Measurements from ENCODE around the gene STMP1.

The STMP1 gene

DNA sequence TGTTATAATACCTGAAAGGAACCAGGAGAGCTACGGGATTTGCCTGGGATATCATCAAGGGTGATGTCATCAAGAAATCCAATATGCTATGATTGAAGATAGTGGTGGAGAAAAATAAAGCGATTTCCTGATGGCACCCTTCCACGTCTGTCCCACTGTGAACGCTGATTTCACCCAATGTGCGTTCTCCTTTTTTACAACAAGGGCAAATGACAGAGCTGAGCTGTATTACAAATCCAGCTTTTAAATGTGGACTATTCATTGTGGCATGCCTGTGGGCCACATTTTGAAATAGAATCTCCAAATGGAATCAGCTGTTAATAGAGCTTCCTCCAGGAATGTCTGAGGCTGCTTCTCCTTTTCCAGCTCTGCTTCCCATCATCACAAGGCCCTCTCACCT is 42.4 kb downstream of the STMP1 start:
- Mint-ChIP-seq H3K27ac (no peak overlapping the region), H3K9me3 (ENCODE audit: low read depth) (no peaks in the 10 kb centered on the region), H3K4me3 (no peak overlapping the region), H3K36me3 (peaks cover 4% of the 10 kb centered on the region), H3K4me1 (ENCODE audit: low read depth) (no peaks in the 10 kb centered on the region), H3K27me3 (no peaks in the 10 kb centered on the region)

- Mint-ChIP-seq H3K27ac (no peak overlapping the region), H3K9me3 (ENCODE audit: low read depth) (no peaks in the 10 kb centered on the region), H3K4me3 (no peak overlapping the region)
Measured at GRCh38 chr7:135706038-135706742, 43.9 kb downstream of the STMP1 start.

GRCh38 chr7:135706858-135707569 is 44.7 kb downstream of the STMP1 start:
- no peaks in the 10 kb centered on the region for H3K27me3 Mint-ChIP-seq
- no peaks in the 10 kb centered on the region for H3K9me3 Mint-ChIP-seq (ENCODE audit: low read depth)
- no peak overlapping the region for H3K4me3 Mint-ChIP-seq
- H3K4me1 Mint-ChIP-seq (ENCODE audit: low read depth) = no peaks in the 10 kb centered on the region
- H3K27ac Mint-ChIP-seq = no peak overlapping the region
- H3K36me3 Mint-ChIP-seq = no peaks in the 10 kb centered on the region

More at GRCh38 chr7:135706038-135706742, 43.9 kb downstream of the STMP1 start:
- Mint-ChIP-seq H3K27me3 (no peaks in the 10 kb centered on the region), H3K36me3 (no peaks in the 10 kb centered on the region), H3K4me1 (ENCODE audit: low read depth) (no peaks in the 10 kb centered on the region)

DNA sequence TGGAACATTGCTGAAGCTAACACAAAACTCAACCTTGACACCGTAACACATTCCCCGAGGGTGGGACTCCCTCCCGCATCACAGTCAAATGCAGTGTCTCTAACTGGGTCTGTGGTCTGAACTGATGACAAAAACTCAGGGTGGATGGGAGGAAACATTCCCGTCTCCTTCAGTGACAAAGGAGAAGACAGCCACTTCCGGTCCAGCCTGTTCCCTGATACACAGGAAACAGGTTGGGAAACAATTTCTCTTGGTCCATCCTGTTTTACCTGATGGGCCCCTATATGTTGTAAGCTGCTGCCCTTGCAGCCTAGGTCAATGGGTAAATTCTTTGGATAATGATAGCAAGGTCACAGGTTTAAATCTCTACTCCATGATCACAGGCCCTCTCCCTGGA is 45.3 kb downstream of the STMP1 start:
- no peak overlapping the region for H3K4me3 Mint-ChIP-seq
- no peaks in the 10 kb centered on the region for H3K9me3 Mint-ChIP-seq (ENCODE audit: low read depth)
- no peaks in the 10 kb centered on the region for H3K36me3 Mint-ChIP-seq
- H3K27me3 Mint-ChIP-seq = no peaks in the 10 kb centered on the region
- H3K27ac Mint-ChIP-seq = no peak overlapping the region
- H3K4me1 Mint-ChIP-seq (ENCODE audit: low read depth) = no peaks in the 10 kb centered on the region

DNA sequence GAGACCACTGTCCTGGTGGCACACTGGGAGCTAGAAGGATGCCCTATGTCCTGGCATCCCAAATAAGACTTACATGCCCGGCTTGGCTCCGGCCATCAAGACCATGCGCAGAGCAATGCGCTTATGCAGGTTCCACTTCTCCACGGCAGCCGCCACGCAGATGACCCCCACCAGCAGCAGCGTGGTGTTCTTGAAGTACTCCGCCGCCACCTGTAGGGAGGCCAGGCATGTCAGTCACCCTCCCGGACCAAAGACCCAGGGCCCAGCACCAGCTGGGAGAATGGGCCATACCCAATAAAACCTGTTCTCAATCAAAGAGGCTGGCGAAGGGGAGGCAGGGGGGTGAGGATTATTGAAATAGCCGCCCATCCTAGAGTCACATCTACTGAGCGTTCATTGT is 45.7 kb downstream of the STMP1 start:
- H3K27ac Mint-ChIP-seq = no peak overlapping the region
- no peak overlapping the region for H3K4me3 Mint-ChIP-seq
- no peaks in the 10 kb centered on the region for H3K36me3 Mint-ChIP-seq

DNA sequence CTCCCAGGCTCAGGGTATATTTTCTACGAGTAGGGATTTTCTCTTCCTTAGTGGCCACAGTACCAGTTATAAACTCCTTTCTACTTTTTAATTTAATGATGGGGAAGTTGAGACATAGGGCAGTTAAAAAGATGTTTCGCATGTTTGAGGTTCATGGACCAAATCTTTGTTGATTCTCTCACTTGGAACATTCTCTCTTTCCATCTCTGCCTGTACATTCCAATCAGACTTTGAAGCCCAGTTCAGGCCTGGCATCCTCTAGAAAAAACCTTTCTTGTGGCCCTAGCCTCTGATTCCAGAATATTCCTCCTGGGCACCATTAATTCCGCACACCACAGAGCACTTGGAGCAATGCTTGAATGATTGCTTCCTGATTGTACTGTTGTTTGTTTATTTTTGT is 47.2 kb downstream of the STMP1 start:
- Mint-ChIP-seq H3K4me3 (no peak overlapping the region), H3K9me3 (ENCODE audit: low read depth) (no peaks in the 10 kb centered on the region), H3K4me1 (ENCODE audit: low read depth) (no peaks in the 10 kb centered on the region), H3K27me3 (no peaks in the 10 kb centered on the region), H3K27ac (no peak overlapping the region), H3K36me3 (no peaks in the 10 kb centered on the region)

More for the DNA sequence above, 45.7 kb downstream of the STMP1 start:
- H3K4me1 Mint-ChIP-seq (ENCODE audit: low read depth) = no peaks in the 10 kb centered on the region
- no peaks in the 10 kb centered on the region for H3K9me3 Mint-ChIP-seq (ENCODE audit: low read depth)
- no peaks in the 10 kb centered on the region for H3K27me3 Mint-ChIP-seq

GRCh38 chr7:135710417-135711138 is 48.3 kb downstream of the STMP1 start:
- no peaks in the 10 kb centered on the region for H3K4me1 Mint-ChIP-seq (ENCODE audit: low read depth)
- no peaks in the 10 kb centered on the region for H3K9me3 Mint-ChIP-seq (ENCODE audit: low read depth)
- no peaks in the 10 kb centered on the region for H3K36me3 Mint-ChIP-seq
- no peak overlapping the region for H3K27ac Mint-ChIP-seq
- H3K4me3 Mint-ChIP-seq = no peak overlapping the region
- no peaks in the 10 kb centered on the region for H3K27me3 Mint-ChIP-seq

- Mint-ChIP-seq H3K4me3 (no peak overlapping the region), H3K4me1 (ENCODE audit: low read depth) (no peaks in the 10 kb centered on the region), H3K9me3 (ENCODE audit: low read depth) (no peaks in the 10 kb centered on the region), H3K27ac (no peak overlapping the region), H3K27me3 (no peaks in the 10 kb centered on the region), H3K36me3 (no peaks in the 10 kb centered on the region)
Measured at GRCh38 chr7:135711139-135711469, 48.8 kb downstream of the STMP1 start.

GRCh38 chr7:135712182-135712782 is 50.0 kb downstream of the STMP1 start:
- Mint-ChIP-seq H3K36me3 (no peaks in the 10 kb centered on the region), H3K27ac (no peak overlapping the region), H3K4me1 (ENCODE audit: low read depth) (no peaks in the 10 kb centered on the region), H3K9me3 (ENCODE audit: low read depth) (no peaks in the 10 kb centered on the region), H3K4me3 (no peak overlapping the region), H3K27me3 (no peaks in the 10 kb centered on the region)

DNA sequence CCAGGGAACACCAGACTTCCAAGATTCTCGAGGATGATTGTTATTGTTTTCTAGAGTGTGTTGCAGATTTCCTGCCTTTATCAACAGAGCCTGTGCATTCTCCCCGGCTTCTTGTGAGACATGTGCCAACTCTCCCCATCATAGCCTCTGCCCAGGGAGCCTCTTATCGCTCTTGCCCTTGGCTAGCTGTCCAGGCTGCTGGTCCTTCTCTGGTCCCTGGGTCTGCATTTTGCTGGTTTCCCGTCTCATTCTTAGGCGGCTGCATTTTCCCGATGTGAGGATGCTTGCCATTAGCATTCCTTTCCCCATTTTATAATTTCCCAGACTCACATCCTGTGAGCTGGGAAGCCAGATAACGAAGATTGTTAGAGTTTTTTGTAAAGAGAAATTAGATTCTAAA is 50.5 kb downstream of the STMP1 start:
- Mint-ChIP-seq H3K9me3 (ENCODE audit: low read depth) (no peaks in the 10 kb centered on the region), H3K27me3 (peaks cover under 1% of the 10 kb centered on the region), H3K4me3 (no peak overlapping the region), H3K4me1 (ENCODE audit: low read depth) (no peaks in the 10 kb centered on the region), H3K27ac (no peak overlapping the region), H3K36me3 (no peaks in the 10 kb centered on the region)

DNA sequence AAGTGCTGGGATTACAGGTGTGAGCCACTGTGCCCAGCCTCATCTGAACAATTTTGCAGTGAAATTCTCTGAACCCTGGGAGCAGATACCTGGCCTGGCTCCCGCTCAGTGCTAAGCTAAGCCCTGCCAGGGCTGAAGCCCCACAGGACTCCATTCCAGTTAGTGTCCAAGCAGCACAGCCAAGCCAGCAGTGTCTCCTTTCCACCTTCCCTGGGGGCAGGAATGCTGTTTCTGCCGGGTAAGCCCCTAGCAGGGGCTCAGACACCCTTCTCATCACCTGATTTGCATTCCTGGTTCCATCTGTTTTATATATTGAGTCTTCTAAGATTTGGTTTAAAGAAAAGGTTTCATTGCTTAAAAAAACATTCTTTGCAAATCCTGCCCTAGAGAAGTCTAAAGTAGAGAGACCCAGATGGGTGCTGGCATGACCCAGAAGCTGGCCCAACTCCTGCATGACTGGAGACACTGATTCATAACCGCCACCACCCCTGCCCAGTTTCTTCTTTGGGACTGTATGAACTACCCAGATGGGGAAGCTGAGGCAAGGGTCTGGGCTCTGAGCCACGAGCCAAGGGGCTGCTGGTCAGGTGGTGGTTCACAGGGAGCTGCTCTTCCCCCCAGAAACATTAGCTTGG is 51.6 kb downstream of the STMP1 start:
- no peaks in the 10 kb centered on the region for H3K9me3 Mint-ChIP-seq (ENCODE audit: low read depth)
- H3K27ac Mint-ChIP-seq = no peak overlapping the region
- no peaks in the 10 kb centered on the region for H3K4me1 Mint-ChIP-seq (ENCODE audit: low read depth)
- no peak overlapping the region for H3K4me3 Mint-ChIP-seq
- peaks cover 7% of the 10 kb centered on the region for H3K27me3 Mint-ChIP-seq
- no peaks in the 10 kb centered on the region for H3K36me3 Mint-ChIP-seq

- H3K4me1 Mint-ChIP-seq (ENCODE audit: low read depth) = no peaks in the 10 kb centered on the region
- no peak overlapping the region for H3K27ac Mint-ChIP-seq
- H3K4me3 Mint-ChIP-seq = no peak overlapping the region
- peaks cover 7% of the 10 kb centered on the region for H3K27me3 Mint-ChIP-seq
- H3K36me3 Mint-ChIP-seq = no peaks in the 10 kb centered on the region
- H3K9me3 Mint-ChIP-seq (ENCODE audit: low read depth) = no peaks in the 10 kb centered on the region
Measured at GRCh38 chr7:135714534-135715009, 52.3 kb downstream of the STMP1 start.

GRCh38 chr7:135715055-135715522 is 52.8 kb downstream of the STMP1 start:
- no peak overlapping the region for H3K4me3 Mint-ChIP-seq
- H3K36me3 Mint-ChIP-seq = no peaks in the 10 kb centered on the region
- H3K9me3 Mint-ChIP-seq (ENCODE audit: low read depth) = no peaks in the 10 kb centered on the region

GRCh38 chr7:135715673-135716072 is 53.4 kb downstream of the STMP1 start:
- Mint-ChIP-seq H3K4me3 (no peak overlapping the region), H3K36me3 (no peaks in the 10 kb centered on the region), H3K9me3 (ENCODE audit: low read depth) (no peaks in the 10 kb centered on the region), H3K27ac (no peak overlapping the region), H3K4me1 (ENCODE audit: low read depth) (no peaks in the 10 kb centered on the region), H3K27me3 (peaks cover 7% of the 10 kb centered on the region)

More at GRCh38 chr7:135715055-135715522, 52.8 kb downstream of the STMP1 start:
- no peaks in the 10 kb centered on the region for H3K4me1 Mint-ChIP-seq (ENCODE audit: low read depth)
- H3K27ac Mint-ChIP-seq = no peak overlapping the region
- H3K27me3 Mint-ChIP-seq = peaks cover 7% of the 10 kb centered on the region

Data from activated naive CD8-positive, alpha-beta T cell (primary cell).